Measurements from ENCODE around the gene C9orf78.
A peak's percentile ranks its signal among the peaks of the same experiment; 100 is the strongest.

The C9orf78 gene

DNA sequence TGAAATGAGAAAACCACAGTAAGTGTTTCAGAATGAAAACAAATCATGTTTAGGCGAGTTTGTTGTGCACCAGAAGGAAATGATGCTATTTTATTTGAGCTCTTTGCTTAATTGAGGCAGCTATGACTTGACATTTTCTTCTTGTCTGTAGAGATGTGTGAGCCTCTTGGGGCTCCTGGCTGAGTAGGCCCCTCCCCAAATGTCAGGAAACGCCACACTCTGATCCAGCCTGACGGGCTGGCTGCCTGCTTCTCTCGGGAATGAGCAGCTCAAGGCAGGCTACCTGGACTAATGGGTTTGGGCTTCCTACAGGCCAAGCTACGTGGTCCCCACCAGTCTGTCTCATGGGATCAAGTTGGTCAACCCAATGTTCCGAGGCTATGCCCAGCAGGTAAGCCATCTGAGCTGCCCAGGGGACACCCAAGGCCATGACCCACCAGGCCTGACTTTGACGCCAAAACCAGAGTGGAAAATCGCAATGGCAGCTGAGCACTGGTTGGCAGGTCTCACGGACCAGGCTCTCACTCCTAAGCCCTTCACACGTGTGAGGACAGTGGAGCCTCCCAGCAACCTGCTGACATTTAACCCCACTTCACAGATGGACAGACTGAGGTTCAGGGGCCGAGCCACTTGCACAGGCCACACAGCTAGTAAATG lies 30.0 kb upstream of the C9orf78 start:
- Mint-ChIP-seq H3K9me3 (no peaks in the 10 kb centered on the region), H3K4me1 (peaks cover 62% of the 10 kb centered on the region), H3K4me3 (peak overlapping the region; percentile 25), H3K36me3 (ENCODE audit: insufficient read depth) (peaks cover 35% of the 10 kb centered on the region), H3K27me3 (no peaks in the 10 kb centered on the region), H3K27ac (ENCODE audit: low read depth) (no peak overlapping the region)
- DNase-seq (ENCODE audit: low spot score in 2 of 2): no peak
- no peak for ATAC-seq (replicated peaks; ENCODE audit: extremely low read depth, poor library complexity, severe bottlenecking)

DNA sequence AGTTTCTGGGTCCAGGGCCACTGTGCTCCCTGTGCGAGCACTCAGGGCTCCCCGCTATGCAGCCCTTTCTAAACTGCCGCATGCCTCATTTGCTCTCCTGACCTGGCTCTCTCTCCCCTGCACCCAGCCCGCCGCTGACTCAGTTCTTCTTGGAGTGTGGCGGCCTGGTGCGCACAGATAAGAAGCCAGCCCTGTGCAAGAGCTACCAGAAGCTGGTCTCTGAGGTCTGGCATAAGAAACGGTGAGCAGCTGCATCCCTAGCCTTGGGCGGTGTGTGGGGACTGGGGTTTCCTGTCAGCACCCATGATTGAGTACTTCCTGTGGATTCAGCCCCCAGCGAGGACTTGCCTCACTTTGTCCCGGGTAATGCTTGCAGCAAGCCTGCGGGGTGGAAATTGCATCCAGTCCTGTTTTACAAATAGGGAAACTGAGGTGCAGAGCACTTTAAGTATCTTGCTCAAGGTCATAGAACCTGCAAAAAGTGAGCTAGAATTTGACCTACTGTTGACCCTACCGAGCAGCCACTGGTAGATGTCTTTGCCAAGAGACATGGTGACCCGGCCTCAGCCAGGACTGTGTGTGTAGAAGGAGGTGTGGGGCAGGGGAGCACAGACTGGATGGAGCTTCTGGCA lies 28.1 kb upstream of the C9orf78 start:
- Mint-ChIP-seq H3K4me3 (peak overlapping the region; percentile 71), H3K36me3 (ENCODE audit: insufficient read depth) (peaks cover 39% of the 10 kb centered on the region), H3K27me3 (no peaks in the 10 kb centered on the region), H3K9me3 (no peaks in the 10 kb centered on the region), H3K4me1 (peaks cover 49% of the 10 kb centered on the region), H3K27ac (ENCODE audit: low read depth) (peak overlapping the region; percentile 90)
- DNase-seq (ENCODE audit: low spot score in 2 of 2) (peak; percentile 48 to 67), ATAC-seq (replicated peaks; ENCODE audit: extremely low read depth, poor library complexity, severe bottlenecking) (peak; percentile 87)

DNA sequence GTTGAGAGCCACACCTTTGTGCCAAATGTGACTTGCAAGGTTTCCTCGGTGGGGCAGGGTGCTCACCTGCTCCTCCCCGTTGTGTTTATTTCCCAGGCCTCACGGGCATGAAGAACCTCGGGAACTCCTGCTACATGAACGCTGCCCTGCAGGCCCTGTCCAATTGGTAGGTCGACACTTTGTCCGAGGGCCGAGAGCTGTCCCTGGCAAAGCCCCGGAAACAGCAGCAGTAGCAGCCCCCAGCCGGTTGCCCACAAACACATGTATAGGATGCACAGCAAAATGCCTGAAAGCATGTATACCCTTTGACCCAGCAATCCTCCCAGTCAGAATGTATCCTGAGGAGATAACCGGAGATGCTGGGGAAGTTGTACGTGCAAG lies 26.4 kb upstream of the C9orf78 start:
- Mint-ChIP-seq H3K9me3 (no peaks in the 10 kb centered on the region), H3K27ac (ENCODE audit: low read depth) (no peak overlapping the region), H3K36me3 (ENCODE audit: insufficient read depth) (peaks cover 39% of the 10 kb centered on the region), H3K27me3 (no peaks in the 10 kb centered on the region), H3K4me1 (peaks cover 33% of the 10 kb centered on the region), H3K4me3 (peak overlapping the region; percentile 71)
- ATAC-seq (replicated peaks; ENCODE audit: extremely low read depth, poor library complexity, severe bottlenecking) (no peak), DNase-seq (ENCODE audit: low spot score in 2 of 2) (no peak)

DNA sequence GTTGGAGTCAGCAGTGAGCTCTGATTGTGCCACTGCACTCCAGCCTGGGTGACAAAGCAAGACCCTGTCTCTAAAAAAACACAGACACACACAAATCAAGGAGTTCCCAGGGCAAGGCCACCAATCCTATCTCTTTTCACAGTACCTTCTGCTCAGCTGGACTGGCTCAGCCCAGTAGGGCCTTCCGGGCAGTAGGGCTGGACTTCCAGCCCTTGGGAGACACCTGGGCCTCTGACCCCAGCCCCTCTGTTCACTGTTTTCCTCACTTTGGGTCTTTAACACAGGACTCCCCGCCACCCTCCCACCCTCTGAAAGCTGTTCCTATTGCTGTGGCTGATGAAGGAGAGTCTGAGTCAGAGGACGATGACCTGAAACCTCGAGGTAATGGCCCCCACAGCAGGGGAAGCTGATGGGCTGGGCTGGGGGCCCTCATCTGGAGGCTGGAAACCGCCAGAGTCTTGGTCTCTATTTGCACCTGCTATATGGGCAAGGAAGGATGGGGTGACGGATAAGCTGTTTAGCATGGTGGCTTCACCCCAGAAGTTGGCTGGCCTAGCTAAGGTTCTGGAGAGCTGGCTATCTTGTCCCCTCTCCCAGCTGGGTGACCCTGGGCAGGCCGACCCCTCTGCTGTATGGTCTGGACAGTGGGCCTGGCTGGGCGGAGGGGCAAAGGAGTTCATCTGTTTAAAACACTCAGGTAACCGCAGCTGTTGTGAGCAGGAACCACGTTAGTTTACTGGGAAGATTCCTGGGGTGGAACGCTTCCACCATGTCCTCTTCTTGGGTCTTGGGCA lies 25.8 kb upstream of the C9orf78 start:
- Mint-ChIP-seq H3K4me1 (peaks cover 27% of the 10 kb centered on the region), H3K27me3 (no peaks in the 10 kb centered on the region), H3K36me3 (ENCODE audit: insufficient read depth) (peaks cover 40% of the 10 kb centered on the region), H3K27ac (ENCODE audit: low read depth) (no peak overlapping the region), H3K4me3 (no peak overlapping the region), H3K9me3 (no peaks in the 10 kb centered on the region)
- no peak for DNase-seq (ENCODE audit: low spot score in 2 of 2)
- ATAC-seq (replicated peaks; ENCODE audit: extremely low read depth, poor library complexity, severe bottlenecking): no peak

DNA sequence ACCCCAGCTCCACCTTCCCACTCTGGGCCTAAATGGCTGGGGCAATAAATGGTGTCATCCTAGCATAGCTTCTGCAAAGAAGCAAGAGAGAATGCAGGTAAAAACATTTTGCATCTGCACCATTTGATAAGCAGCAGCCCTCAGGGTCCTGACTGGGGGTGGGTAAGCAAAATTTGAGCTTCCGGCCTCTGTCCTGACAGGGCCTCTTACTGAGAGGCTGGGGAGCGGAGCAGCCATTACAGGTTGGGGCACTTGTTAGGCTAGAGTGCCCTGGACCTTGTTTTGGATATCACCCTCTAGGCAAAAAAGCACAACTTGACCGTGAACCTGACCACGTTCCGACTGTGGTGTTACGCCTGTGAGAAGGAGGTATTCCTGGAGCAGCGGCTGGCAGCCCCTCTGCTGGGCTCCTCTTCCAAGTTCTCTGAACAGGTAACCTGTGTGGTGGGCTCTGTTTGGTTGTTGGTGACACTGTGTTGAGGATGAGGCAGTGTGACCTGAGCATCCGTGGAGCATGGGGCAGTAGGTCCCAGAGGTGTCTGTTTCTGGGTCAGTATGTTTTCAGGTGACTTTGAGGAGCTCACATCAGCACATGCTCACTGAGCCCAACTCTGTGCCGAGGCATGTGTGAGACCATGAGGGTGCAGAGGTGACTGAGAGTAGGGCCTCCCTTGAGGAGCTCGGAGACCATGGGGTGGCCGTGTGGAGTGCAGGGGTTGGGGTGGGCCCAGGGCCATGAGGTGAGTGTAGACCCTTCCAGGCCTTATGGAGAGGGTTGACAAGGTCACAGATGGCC lies 23.3 kb upstream of the C9orf78 start:
- no peak overlapping the region for H3K4me3 Mint-ChIP-seq
- H3K27me3 Mint-ChIP-seq: no peaks in the 10 kb centered on the region
- ATAC-seq (replicated peaks; ENCODE audit: extremely low read depth, poor library complexity, severe bottlenecking) (no peak), DNase-seq (ENCODE audit: low spot score in 2 of 2) (no peak)
- H3K9me3 Mint-ChIP-seq: no peaks in the 10 kb centered on the region
- H3K27ac Mint-ChIP-seq (ENCODE audit: low read depth): no peak overlapping the region
- H3K4me1 Mint-ChIP-seq: peaks cover 38% of the 10 kb centered on the region
- peaks cover 41% of the 10 kb centered on the region for H3K36me3 Mint-ChIP-seq (ENCODE audit: insufficient read depth)

DNA sequence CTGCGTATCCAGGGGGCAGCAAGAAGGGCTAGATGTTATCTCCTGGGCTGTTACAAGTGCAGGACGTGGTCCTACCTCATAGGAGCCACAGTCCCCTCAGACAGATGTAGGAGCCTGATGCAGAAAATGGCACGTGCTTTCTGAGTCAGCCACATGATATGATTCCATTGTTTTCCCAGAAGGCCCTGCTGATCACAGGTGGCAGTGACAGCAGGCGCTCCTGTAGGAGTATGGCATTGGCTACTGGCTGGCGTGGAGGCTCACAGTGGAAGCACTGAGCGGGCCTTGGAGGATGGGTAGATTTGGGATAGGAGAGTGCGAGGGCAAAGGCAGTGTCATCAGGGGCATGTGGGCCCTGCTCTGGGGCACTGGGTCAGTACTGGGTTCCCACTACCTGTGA lies 22.1 kb upstream of the C9orf78 start:
- Mint-ChIP-seq H3K4me3 (no peak overlapping the region), H3K9me3 (no peaks in the 10 kb centered on the region), H3K27ac (ENCODE audit: low read depth) (no peak overlapping the region), H3K4me1 (peaks cover 35% of the 10 kb centered on the region), H3K27me3 (no peaks in the 10 kb centered on the region), H3K36me3 (ENCODE audit: insufficient read depth) (peaks cover 41% of the 10 kb centered on the region)
- ATAC-seq (replicated peaks; ENCODE audit: extremely low read depth, poor library complexity, severe bottlenecking): no peak
- DNase-seq (ENCODE audit: low spot score in 2 of 2): no peak

DNA sequence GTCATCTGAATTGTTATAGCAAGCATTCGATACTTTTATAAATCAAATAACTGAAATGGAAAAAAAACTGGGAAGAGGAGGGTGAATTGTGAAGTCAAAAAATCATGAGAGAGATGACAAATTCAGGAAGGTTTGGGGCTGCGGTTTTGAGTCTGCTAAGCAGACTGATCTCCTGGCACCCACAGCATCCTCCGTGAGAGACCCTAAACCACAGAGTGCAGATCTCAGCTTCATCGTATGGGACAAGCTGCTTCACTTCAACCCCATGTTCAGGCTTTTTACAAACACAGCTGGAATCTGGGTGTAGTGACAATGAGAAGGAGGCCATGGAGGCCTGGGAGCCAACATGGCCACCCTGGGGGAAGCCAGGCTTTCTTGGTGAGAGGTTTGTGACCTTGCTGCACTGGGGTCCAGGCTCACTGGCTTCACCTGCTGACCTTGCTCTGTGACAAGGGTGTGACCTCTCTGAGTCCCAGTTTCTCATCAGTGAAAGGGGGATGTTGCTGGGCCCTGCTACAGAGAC lies 19.6 kb upstream of the C9orf78 start:
- Mint-ChIP-seq H3K4me1 (peaks cover 32% of the 10 kb centered on the region), H3K9me3 (no peaks in the 10 kb centered on the region), H3K36me3 (ENCODE audit: insufficient read depth) (peaks cover 48% of the 10 kb centered on the region), H3K27me3 (no peaks in the 10 kb centered on the region), H3K27ac (ENCODE audit: low read depth) (peak overlapping the region; percentile 51), H3K4me3 (peak overlapping the region; percentile 62)
- ATAC-seq (replicated peaks; ENCODE audit: extremely low read depth, poor library complexity, severe bottlenecking) (peak; percentile 80), DNase-seq (ENCODE audit: low spot score in 2 of 2) (no peak)

DNA sequence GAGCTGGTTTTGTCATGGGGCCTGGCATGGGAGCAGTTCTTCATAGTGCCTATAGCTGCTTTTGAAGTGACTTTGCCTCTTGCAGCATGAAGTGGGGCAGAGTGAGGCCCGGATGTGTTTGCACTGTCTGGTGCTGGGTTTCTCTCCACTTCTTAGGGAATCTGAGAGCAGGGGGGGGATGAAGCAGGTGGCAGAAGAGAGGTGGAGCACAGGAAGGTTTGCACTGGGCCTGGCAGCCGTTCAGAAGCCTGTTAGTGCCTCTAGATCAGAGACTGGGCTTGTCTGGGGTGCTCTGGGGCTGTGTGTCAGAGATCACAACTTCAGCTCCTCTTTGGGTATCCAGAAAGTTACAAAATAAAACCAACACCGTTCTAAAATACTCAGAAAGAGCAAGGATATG lies 18.5 kb upstream of the C9orf78 start:
- Mint-ChIP-seq H3K4me1 (peaks cover 34% of the 10 kb centered on the region), H3K27me3 (no peaks in the 10 kb centered on the region), H3K9me3 (no peaks in the 10 kb centered on the region), H3K27ac (ENCODE audit: low read depth) (peak overlapping the region; percentile 51), H3K4me3 (peak overlapping the region; percentile 62), H3K36me3 (ENCODE audit: insufficient read depth) (peaks cover 46% of the 10 kb centered on the region)
- DNase-seq (ENCODE audit: low spot score in 2 of 2) (no peak), ATAC-seq (replicated peaks; ENCODE audit: extremely low read depth, poor library complexity, severe bottlenecking) (no peak)

DNA sequence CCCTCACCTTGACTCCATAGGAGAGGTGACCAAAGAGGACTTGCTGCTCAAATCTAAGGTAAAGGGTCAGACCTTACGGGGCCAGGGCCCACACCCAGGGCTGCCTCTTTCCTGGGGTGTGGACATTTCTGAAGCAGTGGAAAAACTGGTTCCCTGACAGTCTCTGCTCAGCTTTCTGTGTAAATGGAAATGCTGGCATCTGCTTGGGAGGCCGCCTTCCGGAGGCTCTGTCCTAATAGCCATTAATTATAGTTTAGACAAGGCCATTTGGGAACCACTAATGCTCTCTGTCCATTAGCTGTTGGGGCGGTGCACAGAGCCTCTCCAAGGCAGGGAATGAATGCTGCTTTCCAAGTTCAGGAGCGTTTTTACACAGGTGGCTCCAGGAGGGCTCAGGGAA lies 17.5 kb upstream of the C9orf78 start:
- Mint-ChIP-seq H3K36me3 (ENCODE audit: insufficient read depth) (peaks cover 44% of the 10 kb centered on the region), H3K4me1 (peaks cover 34% of the 10 kb centered on the region), H3K27ac (ENCODE audit: low read depth) (no peak overlapping the region)

DNA sequence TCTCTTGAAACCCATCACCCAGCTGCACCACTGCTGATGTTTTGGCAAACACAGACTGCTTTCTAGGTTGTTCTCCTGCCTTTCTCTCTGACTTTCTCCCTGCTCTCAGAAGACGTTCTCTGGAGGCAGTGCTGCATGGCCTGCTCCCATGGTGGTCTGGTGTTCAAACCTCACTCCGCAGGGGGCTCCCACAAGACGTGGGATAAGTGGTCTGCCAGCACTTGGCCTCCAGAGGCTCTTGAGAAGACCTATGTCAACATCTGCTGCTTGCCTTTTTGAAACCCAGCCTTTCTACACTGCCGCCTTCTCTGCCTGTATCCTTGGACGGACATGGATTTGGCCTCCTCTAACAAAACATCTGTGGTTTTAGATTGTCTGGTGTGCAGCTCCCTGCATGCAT lies 16.7 kb upstream of the C9orf78 start:
- Mint-ChIP-seq H3K9me3 (no peaks in the 10 kb centered on the region), H3K4me1 (peaks cover 34% of the 10 kb centered on the region), H3K36me3 (ENCODE audit: insufficient read depth) (peaks cover 40% of the 10 kb centered on the region), H3K27ac (ENCODE audit: low read depth) (no peak overlapping the region), H3K4me3 (no peak overlapping the region), H3K27me3 (no peaks in the 10 kb centered on the region)
- DNase-seq (ENCODE audit: low spot score in 2 of 2) (no peak), ATAC-seq (replicated peaks; ENCODE audit: extremely low read depth, poor library complexity, severe bottlenecking) (no peak)

More for the DNA sequence above, 17.5 kb upstream of the C9orf78 start:
- ATAC-seq (replicated peaks; ENCODE audit: extremely low read depth, poor library complexity, severe bottlenecking) (no peak), DNase-seq (ENCODE audit: low spot score in 2 of 2) (no peak)
- H3K27me3 Mint-ChIP-seq: no peaks in the 10 kb centered on the region
- H3K9me3 Mint-ChIP-seq: no peaks in the 10 kb centered on the region
- H3K4me3 Mint-ChIP-seq: no peak overlapping the region

DNA sequence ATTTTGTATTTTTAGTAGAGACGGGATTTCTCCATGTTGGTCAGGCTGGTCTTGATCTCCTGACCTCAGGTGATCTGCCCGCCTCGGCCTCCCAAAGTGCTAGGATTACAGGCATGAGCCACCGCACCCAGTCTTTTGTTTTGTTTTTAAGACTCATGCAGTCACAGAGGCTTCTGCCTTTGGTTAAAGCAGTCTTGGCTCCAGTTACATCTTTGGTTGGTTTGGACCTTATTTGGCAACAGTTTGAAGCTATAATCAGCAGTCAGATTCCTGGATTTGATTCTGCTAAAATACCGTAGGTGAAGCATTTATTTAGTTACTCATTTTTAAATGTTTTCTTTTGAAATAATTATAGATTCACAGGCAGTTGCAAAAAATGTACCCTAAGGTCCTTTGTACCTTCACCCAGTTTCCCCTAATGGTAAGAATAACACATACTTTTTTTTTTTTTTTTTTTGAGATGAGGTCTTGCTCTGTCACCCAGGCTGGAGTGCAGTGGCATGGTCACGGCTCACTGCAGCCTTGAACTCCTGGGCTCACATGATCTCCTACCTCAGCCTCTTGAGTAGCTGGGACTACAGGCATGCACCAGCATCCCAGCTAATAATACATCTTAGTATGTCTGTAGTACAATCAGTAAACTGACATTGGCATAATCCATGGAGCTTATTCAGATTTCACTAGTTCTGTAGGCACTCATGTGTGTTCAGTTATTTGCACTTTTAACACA lies 15.9 kb upstream of the C9orf78 start:
- ATAC-seq (replicated peaks; ENCODE audit: extremely low read depth, poor library complexity, severe bottlenecking): no peak
- Mint-ChIP-seq H3K36me3 (ENCODE audit: insufficient read depth) (peaks cover 38% of the 10 kb centered on the region), H3K9me3 (no peaks in the 10 kb centered on the region), H3K4me3 (no peak overlapping the region), H3K4me1 (peaks cover 34% of the 10 kb centered on the region), H3K27me3 (no peaks in the 10 kb centered on the region), H3K27ac (ENCODE audit: low read depth) (no peak overlapping the region)
- no peak for DNase-seq (ENCODE audit: low spot score in 2 of 2)

DNA sequence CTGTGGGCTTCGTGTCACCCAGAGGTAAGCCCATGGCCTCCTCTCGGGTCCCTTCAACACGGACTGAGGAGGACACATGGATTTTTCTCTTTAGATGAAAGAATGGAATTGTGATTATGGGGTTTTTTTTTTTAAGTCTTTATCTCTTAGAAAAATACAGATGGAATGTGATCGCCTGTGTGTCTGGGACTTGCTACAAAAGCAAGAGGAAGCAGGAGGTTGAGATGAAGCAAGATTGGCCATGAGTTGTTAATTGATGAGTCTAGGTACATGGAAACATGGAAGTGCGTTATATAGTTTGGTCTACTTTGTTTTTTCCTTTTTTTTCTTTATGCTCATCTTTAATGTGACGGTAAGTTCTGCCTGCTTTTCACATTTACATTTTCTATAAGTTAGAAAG lies 14.8 kb upstream of the C9orf78 start:
- Mint-ChIP-seq H3K9me3 (no peaks in the 10 kb centered on the region), H3K4me3 (no peak overlapping the region), H3K4me1 (peaks cover 30% of the 10 kb centered on the region), H3K36me3 (ENCODE audit: insufficient read depth) (peaks cover 37% of the 10 kb centered on the region), H3K27ac (ENCODE audit: low read depth) (no peak overlapping the region), H3K27me3 (no peaks in the 10 kb centered on the region)
- ATAC-seq (replicated peaks; ENCODE audit: extremely low read depth, poor library complexity, severe bottlenecking) (no peak), DNase-seq (ENCODE audit: low spot score in 2 of 2) (no peak)

Data from central memory CD8-positive, alpha-beta T cell (primary cell).